ENCODE measurements around the gene NOXRED1.
"Not testable (repeated sequence)": the region's sequence is repeated elsewhere in the genome, so short reads cannot be mapped to it uniquely, and the experiment has no call there.

NOXRED1 gene, protein sequence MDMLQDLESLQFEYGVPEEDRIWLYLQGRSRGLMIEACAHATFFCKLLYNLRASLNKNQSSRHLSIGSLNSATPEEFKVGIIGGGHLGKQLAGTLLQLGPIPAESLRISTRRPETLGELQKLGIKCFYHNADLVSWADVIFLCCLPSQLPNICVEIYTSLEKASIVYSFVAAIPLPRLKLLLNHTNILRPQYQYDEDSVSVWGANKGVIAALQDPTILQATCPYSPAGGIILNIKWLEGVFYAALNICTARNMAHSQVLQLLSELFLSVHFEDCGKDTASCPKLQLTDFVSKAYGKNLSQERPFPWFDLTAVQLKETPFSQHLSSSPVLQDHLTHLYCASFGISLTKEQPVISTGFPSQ

DNA sequence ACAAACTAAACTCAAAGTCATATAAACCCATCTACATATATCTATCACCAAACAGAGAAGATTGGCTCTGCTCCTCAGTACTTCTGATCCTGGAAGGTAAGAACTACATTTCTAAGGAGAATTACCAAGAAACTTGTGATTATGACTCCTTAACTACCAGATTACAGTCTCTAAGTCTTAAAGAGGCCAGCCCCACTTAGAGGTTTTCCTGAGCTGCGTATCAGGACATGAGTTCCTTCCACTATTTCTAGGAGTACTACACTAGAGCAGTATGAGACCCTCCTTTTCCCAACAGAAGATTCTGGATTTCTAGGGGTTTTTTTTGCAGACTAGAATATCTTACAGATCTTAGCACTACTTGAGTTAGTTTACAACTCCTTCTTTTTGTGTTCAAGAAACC, at the start of gene NOXRED1:
TSS of gene NOXRED1 (minus strand) at position 101 of the 400 bp plus-strand sequence. CDS start 634 bp downstream, outside the sequence.
- DNase-seq (ENCODE audit: low read depth): no peak

DNA sequence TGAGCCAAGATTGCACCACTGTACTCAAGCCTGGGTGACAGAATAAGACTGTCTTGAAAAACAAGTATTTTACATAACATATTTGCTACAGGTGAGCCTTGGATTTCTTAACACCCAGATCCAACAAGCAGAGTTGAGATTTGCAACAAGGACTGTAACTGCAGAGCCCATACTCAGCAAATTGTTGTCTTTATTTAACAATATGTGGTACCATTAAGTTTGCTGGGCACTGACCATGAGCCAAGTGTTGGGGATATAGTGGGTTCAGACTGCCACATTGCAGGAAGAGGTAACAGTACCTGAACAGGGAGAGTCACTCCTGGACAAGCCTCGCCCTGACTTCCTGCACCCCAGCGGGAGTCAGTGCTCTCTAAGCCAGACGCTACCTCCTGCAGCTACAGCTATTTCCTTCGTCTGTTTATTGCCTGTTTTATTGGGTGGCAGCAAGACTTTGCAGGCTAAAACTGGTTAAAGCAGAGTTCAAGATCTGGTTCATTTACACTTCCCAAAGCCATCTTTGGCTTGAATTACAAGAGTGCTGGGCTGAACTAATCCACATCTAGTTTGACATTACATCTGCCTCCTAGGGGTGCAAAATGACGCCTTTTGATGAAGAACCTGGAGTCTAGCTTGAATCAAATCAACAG, 47.0 kb upstream of the NOXRED1 start:
- DNase-seq (ENCODE audit: low read depth): no peak

DNA sequence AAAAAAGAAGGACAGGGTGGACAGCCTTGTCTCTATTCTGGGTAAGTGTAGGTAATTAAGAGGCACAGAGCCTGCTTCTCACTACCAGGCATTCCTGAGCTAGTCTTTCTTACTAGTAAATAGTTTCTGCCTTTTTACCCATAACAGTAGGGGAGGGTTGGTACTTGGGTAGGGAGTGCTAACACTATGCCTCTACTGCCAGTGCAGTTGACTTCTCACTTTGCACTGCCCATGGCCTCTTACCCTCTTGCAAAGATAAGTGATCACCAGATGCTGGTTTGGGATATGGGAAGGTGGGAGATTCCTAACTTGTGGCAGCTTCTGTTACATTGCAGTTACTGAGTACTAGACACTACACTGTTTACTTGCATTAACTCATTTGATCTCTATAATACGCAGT, 46.2 kb upstream of the NOXRED1 start:
- no peak for DNase-seq (ENCODE audit: low read depth)

DNA sequence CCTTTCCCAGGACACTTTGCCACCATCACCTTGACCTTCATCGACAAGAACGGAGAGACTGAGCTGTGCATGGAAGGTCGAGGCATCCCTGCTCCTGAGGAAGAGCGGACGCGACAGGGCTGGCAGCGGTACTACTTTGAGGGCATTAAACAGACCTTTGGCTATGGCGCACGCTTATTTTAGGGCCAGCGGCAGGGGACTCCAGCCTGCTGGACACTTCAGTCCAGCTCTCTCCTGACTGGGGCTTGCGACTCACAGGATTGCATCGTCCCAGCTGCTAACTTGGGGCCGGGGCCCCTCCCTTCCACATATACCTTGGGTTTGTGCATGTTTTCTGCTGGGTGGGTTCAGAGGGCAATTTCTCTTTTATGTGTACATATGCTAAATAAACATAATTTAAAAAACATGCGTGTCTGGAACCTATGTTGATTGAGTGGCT, 45.8 kb upstream of the NOXRED1 start:
- DNase-seq (ENCODE audit: low read depth): no peak

DNA sequence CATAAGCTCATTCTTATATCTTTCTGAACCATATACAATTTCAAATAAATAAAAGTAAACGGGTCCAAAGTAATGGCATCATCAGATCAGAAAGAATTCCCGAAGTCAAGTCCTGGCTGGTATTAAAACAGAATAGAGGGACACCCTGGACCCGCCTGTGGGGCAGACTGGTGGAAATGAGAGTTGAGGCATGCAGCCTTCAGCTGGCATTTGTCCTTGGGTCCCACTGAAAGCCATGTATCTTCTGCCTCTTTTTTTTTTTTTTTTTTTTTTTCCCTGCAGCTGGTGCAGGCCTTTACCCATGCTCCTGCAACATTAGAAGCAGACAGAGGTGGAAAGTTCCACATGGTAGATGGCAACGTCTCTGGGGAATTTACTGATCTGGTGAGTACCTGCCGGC, 44.5 kb upstream of the NOXRED1 start:
- DNase-seq (ENCODE audit: low read depth): no peak

DNA sequence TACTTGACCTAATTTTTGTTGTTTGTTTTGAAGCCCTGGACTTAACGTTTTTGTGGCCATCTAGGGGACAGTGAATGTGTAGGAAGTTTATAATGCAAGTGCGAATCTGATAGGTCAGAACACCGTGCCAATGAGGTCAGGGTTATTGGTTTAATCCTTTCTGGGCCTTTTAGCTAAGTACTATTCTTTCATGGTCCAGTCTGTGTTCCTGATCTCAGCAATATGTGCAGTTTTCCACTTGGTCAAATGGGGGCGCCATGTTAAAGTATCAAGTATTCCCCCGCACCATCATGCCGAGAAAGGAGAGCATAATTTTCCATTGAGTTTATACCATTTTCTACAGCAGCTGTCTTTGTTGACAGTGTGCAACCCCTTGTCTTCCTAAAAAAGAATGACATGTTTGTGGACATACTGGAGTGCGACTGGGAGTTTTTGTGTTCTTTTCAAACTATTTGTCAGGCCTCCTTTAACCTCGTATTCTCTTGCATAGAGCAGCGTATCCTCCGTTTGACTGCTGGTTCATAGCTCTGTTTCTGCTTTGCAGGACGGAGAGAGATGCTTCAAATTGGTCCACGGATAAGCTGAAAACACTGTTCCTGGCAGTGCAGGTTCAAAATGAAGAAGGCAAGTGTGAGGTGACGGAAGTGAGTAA, 35.9 kb upstream of the NOXRED1 start:
- peak; percentile 30 for DNase-seq (ENCODE audit: low read depth)

DNA sequence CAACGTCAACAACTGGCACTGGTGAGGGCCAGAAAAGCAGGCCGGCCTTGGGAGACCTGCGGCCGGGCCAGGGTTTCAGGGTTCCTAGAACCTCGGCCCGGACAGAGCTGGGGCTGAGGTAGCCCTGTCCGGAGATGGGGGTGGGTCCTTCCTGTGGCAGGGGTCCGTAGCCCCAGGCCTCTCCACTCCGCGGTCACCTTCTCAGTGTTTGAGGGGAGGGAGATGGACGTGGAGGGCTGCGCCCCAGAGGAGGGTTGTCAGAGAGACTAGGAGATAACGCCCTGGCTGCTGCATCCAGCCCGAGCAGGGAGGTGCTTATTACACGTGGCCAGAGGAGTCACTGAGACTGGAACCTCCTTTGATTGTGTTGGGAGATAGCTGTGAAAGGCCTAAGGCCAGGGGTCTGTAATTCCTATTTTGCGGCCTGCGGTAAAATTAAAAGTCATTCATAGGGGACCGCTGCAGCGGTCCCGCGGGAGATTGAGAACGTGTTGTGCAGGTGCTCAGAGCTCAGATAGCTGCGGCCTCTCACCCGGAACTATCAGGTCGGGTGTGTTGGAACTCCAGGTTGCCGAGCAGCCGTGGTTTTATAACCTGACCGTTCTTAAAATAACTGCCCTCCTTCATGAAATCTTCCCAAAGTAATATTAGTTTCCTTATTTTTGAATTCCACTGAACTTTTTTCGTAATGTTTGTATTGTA, 35.1 kb upstream of the NOXRED1 start:
- peak; percentile 22 for DNase-seq (ENCODE audit: low read depth)

DNA sequence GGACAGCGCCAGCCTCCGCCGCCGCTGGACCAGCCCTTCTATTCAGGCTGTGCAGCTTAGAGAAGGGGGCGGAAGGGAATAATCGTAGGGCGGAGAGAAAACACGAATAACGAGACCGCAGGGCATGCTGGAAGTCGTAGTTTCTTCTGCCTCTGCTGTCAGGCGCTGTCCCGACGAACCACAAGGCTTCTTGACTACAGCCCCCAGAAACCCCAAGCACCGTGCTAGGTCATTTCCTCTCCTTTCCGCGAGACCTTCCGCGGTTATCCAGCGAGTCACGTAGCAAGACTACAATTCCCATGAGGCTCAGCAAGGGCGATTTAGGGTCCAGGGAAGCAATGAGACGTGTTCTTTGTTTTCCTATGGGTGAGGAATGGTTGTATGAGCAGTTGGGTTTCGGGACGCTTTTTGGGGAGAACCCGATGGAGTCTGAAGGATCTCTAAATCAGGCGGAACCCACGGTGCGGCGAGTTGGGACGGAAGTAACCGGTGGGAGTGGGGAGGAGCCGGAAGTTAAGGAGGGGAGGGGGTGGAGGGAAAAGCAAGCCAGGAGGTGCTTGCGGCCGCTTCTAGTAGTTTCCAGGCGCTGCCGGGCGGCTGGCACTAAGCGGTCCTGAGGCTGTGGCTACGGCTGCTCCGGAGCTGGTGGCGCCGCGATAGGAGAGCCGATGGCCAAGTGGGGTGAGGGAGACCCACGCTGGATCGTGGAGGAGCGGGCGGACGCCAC, 34.4 kb upstream of the NOXRED1 start, which contains the start of the genes AHSA1 and VIPAS39:
TSS of gene AHSA1 (plus strand) at position 572 of the 727 bp plus-strand sequence. CDS start at position 669, 97 bp downstream.
TSS of gene VIPAS39 (minus strand) at position 80 of the 727 bp plus-strand sequence. CDS start 3,499 bp downstream, outside the sequence.
- DNase-seq (ENCODE audit: low read depth): peak; percentile 98

DNA sequence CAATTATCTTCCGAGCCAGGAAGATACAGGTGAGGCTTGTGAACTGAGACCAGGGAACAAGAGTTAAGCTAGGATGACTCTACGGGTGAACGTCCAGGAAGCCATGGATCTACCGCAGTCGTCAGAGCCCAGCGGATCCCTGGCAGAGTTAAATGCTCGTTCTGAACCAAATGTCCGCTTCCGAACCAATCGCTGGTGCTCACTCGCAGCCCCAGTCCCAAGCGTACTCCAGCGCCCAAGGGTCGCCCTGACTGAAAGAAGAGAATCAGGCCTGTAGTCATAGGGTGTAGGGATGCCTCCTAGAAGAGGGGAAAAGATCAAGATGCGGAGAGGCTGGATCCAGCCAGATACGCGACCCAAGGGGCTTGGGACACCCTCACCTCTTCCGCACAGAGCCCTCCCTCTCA, 33.8 kb upstream of the NOXRED1 start:
- no peak for DNase-seq (ENCODE audit: low read depth)

DNA sequence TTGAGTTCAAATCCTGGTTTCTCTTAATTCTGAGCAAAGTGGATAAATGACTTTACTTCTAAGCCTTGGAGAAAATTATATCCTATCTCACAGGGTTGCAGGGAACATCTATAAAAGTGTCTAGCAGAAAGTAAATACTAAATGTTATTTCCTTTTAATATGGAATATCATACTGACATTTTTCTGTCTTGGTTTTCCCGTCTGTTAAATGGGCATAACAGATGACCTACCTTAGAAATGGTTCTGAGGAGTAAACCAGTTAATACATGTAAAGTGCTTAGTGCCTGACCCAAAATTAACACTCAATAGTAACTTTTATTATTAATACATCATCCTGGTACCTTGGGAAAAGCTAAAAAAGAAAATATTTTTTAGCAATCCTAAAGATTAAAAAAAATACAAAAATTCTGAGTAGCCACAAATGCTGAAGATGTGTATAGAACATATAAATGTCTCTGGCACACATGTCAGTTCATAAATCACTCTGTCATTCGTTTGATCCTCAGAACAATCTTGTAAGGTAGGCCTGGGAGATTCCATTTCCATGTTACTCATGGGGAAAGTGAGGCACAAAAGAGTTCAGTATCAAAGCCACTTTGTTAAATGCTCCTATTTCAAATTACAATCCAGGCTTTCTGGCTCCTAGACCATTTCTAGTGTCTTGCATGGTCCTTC, 32.8 kb upstream of the NOXRED1 start:
- DNase-seq (ENCODE audit: low read depth): no peak

DNA sequence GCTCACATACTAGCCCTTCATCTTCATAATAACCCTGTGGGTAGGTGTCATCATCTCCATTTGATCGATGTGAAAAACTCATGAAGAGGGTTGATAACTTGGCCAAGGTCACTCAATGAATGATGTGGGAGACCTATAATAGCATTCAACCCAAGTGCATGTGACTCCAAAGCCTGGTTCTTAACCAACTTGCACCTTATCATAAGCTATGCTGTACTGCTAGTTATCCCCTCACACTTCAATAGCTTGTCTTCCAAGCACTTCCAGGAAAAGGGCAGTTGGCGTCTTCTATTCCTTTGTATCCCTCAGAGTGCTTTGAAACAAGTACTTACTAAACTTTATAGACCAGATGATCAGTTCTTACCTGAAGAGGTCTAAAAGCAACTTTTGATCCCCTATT, 18.9 kb upstream of the NOXRED1 start:
- no peak for DNase-seq (ENCODE audit: low read depth)

DNA sequence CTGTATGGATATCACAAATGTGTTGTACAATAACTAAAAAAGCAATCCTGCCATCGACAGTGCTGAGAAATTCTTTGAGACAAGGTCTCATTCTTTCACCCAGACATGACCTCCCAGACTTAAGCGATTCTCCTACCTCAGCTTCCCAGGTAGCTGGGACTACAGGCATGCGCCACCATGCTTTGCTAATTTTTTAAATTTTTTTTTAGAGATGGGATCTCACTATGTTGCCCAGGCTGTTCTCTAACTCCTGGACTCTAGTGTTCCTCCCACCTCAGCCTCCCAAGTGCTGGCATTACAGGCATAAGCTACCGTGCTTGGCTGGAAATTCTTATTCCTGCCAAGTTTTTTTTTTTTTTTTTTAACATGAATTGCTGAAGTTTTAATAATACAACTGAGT, 16.5 kb upstream of the NOXRED1 start:
- no peak for DNase-seq (ENCODE audit: low read depth)

DNA sequence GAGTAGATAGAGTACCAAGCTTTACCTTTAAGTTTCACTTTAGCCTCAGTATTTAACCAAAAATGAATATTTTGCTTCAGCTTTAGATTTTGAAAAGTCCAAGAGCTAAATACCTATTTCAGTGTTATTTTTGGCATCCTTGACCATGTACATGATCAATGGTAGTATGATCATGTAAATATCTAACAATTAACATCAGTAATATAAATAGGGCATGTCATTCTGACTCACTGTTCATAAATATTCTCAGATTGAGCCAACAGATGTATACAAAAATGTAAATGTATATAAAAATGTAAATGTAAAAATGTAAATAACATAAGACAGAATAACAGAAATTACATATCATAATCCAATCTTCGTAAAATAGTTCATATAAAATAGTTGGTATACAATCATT, 15.3 kb upstream of the NOXRED1 start:
- no peak for DNase-seq (ENCODE audit: low read depth)

DNA sequence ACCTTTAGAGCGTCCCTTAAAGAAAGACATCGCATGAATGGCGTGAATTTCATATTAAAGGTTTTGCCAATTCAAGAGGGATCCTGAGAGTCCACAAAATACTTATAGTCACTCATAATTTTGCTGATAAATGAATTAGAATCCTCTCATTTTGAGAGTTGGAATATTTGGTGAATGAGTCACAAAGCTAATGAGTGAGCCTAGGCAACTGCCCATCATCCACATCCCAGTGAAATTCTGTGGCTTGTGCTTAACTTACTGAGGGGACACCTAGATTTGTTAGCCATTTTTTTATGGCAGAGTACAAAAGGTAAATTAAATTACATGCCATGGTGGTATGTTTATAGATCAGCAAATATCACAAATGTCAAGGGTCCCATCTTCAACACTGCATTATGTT, 12.7 kb upstream of the NOXRED1 start:
- no peak for DNase-seq (ENCODE audit: low read depth)

DNA sequence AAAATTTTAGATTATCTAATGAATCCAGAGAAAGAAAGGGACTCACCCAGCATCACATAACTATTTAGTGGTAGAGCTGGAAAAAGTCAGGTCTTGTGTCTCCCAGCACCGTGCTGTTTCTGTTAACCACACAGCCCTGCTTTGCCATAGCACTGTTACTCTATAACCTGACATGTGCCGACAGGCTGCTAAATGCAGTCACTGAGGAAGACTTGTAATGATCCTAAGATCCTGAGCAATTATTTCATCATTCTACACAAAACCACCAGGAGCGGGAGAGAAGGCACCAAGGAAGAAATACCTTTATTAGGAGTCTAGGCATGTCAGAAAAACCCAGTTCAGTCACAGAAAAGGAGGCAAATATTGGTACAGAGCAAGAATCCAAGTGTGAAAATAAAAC, 3.1 kb upstream of the NOXRED1 start:
- no peak for DNase-seq (ENCODE audit: low read depth)

DNA sequence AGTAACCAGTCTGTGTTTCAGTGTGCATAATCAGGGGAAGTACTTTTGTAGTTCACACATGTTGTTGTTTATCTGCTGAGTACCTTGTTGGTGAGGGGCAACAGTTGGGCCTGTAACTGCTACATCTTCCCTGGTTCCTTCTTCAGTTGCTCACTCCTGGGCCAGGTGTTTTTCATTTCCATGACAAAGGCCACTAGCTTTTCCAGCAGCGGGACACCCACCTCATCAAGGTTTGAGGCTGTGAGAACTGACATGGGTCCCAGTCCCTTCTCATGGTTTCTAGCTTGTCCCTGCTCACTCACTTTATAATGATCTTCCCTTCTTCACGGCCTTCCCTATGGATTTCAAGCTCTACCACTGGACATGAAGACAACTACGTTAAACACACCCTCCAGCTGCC, 1.5 kb upstream of the NOXRED1 start:
- no peak for DNase-seq (ENCODE audit: low read depth)

DNA sequence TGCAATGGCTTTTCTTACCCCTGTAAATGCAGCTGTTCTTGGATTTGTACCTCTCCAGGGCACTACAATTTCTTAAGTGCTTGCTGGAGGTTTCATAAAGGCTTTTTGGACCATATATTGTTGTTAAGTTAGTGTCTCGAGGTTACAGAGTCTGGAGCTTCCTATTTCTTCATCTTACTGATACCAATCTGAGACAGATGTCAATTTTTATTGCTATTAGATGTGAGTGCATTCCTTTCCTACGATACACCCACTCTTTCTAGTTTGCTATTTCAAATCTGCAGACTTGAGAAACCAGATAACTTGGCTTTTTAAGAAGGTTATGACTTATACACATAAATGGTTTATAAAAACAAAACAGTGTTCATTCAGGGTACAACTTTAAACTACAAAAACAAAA, 2.1 kb downstream of the NOXRED1 start:
- no peak for DNase-seq (ENCODE audit: low read depth)

DNA sequence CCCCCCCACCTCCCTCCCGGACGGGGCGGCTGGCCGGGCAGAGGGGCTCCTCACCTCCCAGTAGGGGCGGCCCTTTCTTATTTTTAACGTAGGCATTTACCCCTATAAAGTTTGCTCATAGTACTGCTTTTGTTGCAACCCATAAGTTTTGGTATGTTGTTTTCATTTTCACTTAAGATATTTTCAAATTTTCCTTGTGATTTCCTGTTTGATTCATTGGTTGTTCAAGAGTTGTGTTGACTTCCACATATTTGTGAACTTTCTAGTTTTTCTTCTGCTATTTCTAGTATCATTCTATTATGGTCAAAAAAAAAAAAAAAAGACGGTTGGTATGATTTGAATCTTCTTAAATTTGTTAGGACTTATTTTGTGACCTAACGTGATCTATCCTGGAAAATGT, 6.5 kb downstream of the NOXRED1 start:
- no peak for DNase-seq (ENCODE audit: low read depth)

DNA sequence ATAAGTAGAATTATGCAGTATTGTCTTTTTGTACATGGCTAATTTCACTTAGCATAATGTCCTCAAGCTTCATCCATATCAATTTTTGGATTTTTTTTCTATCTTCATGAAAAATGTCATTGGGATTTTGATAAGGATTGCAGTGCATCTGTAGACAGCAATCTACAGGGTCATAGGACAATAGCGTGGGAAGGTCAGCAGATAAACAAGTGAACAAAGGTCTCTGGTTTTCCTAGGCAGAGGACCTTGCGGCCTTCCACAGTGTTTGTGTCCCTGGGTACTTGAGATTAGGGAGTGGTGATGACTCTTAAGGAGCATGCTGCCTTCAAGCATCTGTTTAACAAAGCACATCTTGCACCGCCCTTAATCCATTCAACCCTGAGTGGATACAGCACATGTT, 7.2 kb downstream of the NOXRED1 start:
- DNase-seq (ENCODE audit: low read depth): not testable (repeated sequence)

DNA sequence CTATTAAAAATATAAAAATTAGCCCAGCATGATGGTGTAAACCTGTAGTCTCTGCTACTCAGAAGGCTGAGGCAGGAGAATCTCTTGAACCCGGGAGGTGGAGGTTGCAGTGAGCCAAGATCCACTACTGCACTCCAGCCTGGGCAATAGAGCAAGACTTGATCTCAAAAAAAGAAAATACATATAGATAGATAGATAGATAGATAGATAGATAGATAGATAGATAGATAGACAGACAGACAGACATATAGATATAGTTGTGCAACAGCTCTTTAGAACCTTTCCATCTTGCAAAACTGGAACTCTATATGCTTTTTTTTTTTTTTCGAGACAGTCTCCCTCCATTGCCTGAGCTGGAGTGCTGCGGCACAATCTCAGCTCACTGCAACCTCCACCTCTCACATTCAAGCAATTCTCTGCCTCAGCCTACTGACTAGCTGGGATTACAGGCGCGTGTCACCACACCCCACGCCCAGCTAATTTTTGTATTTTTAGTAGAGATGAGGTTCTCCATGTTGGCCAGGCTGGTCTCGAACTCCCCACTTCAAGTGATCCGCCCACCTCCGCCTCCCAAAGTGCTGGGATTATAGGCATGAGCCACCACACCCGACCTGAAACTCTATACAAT, 7.8 kb downstream of the NOXRED1 start:
- not testable (repeated sequence) for DNase-seq (ENCODE audit: low read depth)

All from HS-27A (cell line).